ENCODE data around the gene TET2.

DNA sequence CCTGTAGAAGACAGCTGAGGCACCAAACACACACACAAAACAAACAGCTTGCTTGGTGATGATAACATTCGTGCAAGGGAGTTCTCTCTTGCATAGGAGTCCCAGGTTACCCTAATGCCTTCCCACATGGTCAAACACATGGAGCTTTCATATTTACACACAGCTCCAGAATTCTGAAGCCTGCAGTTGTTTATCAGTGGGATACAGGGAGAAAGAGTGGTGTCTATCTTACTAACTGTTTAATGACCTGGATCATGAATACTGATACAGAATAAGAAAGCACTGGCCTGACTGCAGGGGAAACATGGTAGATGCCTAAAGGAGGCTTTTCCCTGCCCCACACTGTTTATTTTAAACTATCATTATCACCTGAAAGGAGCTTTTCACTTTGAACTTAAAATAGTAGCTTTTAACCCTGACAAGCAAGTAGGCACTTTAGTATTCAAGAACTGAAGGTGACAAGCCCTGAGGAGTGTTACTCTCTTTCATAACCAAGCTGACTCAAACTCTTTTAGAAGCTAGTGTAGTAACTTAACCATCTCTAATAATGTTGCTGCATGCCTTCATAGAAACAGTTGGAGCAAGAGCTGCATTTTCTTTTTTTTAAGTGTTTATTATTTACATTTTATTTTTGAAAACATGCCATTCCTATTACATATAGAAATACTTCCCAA lies 15.6 kb downstream of the TET2 start:
- TF ChIP-seq POLR2A (IDR thresholded peaks at IDR 0.05): no peak
- TF ChIP-seq, protein P1, sequence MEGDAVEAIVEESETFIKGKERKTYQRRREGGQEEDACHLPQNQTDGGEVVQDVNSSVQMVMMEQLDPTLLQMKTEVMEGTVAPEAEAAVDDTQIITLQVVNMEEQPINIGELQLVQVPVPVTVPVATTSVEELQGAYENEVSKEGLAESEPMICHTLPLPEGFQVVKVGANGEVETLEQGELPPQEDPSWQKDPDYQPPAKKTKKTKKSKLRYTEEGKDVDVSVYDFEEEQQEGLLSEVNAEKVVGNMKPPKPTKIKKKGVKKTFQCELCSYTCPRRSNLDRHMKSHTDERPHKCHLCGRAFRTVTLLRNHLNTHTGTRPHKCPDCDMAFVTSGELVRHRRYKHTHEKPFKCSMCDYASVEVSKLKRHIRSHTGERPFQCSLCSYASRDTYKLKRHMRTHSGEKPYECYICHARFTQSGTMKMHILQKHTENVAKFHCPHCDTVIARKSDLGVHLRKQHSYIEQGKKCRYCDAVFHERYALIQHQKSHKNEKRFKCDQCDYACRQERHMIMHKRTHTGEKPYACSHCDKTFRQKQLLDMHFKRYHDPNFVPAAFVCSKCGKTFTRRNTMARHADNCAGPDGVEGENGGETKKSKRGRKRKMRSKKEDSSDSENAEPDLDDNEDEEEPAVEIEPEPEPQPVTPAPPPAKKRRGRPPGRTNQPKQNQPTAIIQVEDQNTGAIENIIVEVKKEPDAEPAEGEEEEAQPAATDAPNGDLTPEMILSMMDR (IDR thresholded peaks at IDR 0.05): no peak
